ENCODE data around the gene KRTAP2-1. TPM values are rescaled to one million over a fixed set of nuclear protein-coding genes. Genes with fewer than 3 reads are reported as not detected.

KRTAP2-1 gene
- total and polyA plus RNA-seq, 9 donors: not detected

GRCh38 chr17:41009936-41010335, 37.2 kb downstream of the KRTAP2-1 start:
- no peak for DNase-seq

GRCh38 chr17:41009301-41009760, 37.8 kb downstream of the KRTAP2-1 start:
- H3K27ac ChIP-seq: no peak overlapping the region
- no peaks in the 10 kb centered on the region for H3K4me1 ChIP-seq (ENCODE audit: insufficient read depth)
- TF ChIP-seq EP300 (IDR thresholded peaks at IDR 0.05) (no peak), POLR2A (IDR thresholded peaks at IDR 0.05) (no peak)
- H3K4me3 ChIP-seq: no peak overlapping the region
- H3K27me3 ChIP-seq: no peaks in the 10 kb centered on the region
- WGBS, 3 donors: 56 to 64% (median 61%) methylated on average over 4 of the region's 4 CpGs
- no peaks in the 10 kb centered on the region for H3K36me3 ChIP-seq
- no peak for DNase-seq
- no peaks in the 10 kb centered on the region for H3K9me3 ChIP-seq
- intact Hi-C loops (cut with DNase I): loop anchor here in 1 of 4 donors (10.0 kb wide), 1 partner anchor 1975 kb away; no protein-coding TSS in a partner anchor

More at GRCh38 chr17:41009936-41010335, 37.2 kb downstream of the KRTAP2-1 start:
- H3K4me3 ChIP-seq: no peak overlapping the region
- WGBS, 3 donors: 92 to 97% (median 92%) methylated on average over 1 of the region's 1 CpG
- no peak overlapping the region for H3K27ac ChIP-seq
- no peak for TF ChIP-seq POLR2A (IDR thresholded peaks at IDR 0.05)
- no peak for TF ChIP-seq EP300 (IDR thresholded peaks at IDR 0.05)
- TF ChIP-seq CTCF (IDR thresholded peaks at IDR 0.05): no peak
- no peaks in the 10 kb centered on the region for H3K27me3 ChIP-seq
- no peaks in the 10 kb centered on the region for H3K9me3 ChIP-seq
- no peaks in the 10 kb centered on the region for H3K36me3 ChIP-seq
- intact Hi-C loops (cut with DNase I): loop anchor here in 1 of 4 donors (10.0 kb wide), 1 partner anchor 1975 kb away; no protein-coding TSS in a partner anchor
- no peaks in the 10 kb centered on the region for H3K4me1 ChIP-seq (ENCODE audit: insufficient read depth)

GRCh38 chr17:41008811-41009210, 38.3 kb downstream of the KRTAP2-1 start, which contains the start of gene KRTAP3-1:
Gene KRTAP3-1 (minus strand): TSS chr17:41009128. CDS start chr17:41009074, 54 bp downstream.
- Histone ChIP-seq H3K36me3 (no peaks in the 10 kb centered on the region), H3K9me3 (no peaks in the 10 kb centered on the region), H3K27ac (no peak within 1 kb of the TSS), H3K27me3 (no peaks in the 10 kb centered on the region), H3K4me3 (no peak within 1 kb of the TSS), H3K4me1 (ENCODE audit: insufficient read depth) (no peaks in the 10 kb centered on the region)
- 84 to 89% (median 86%) methylated on average over 8 of the region's 8 CpGs for WGBS, 3 donors
- TF ChIP-seq CTCF (IDR thresholded peaks at IDR 0.05): no peak
- TF ChIP-seq EP300 (IDR thresholded peaks at IDR 0.05): no peak
- TF ChIP-seq POLR2A (IDR thresholded peaks at IDR 0.05): no peak
- no peak for DNase-seq
- intact Hi-C loops (cut with DNase I): loop anchor here in 1 of 4 donors (10.0 kb wide), 1 partner anchor 1974 kb away; no protein-coding TSS in a partner anchor

GRCh38 chr17:41004397-41004796, 42.7 kb downstream of the KRTAP2-1 start:
- Histone ChIP-seq H3K4me1 (ENCODE audit: insufficient read depth) (no peaks in the 10 kb centered on the region), H3K9me3 (no peaks in the 10 kb centered on the region), H3K27ac (no peak overlapping the region), H3K36me3 (no peaks in the 10 kb centered on the region), H3K4me3 (no peak overlapping the region), H3K27me3 (no peaks in the 10 kb centered on the region)
- DNase-seq: no peak
- intact Hi-C loops (cut with DNase I): loop anchor here in 1 of 4 donors (10.0 kb wide), 1 partner anchor 1970 kb away; no protein-coding TSS in a partner anchor
- 88 to 95% (median 95%) methylated on average over 3 of the region's 3 CpGs for WGBS, 3 donors
- TF ChIP-seq POLR2A (IDR thresholded peaks at IDR 0.05) (no peak), EP300 (IDR thresholded peaks at IDR 0.05) (no peak), CTCF (IDR thresholded peaks at IDR 0.05) (no peak)

- H3K4me1 ChIP-seq (ENCODE audit: insufficient read depth): no peaks in the 10 kb centered on the region
- H3K9me3 ChIP-seq: no peaks in the 10 kb centered on the region
- TF ChIP-seq POLR2A (IDR thresholded peaks at IDR 0.05) (no peak), CTCF (IDR thresholded peaks at IDR 0.05) (no peak), EP300 (IDR thresholded peaks at IDR 0.05) (no peak)
- WGBS, 3 donors: 49 to 52% (median 50%) methylated on average over 4 of the region's 4 CpGs
- DNase-seq: no peak
- no peaks in the 10 kb centered on the region for H3K36me3 ChIP-seq
- H3K4me3 ChIP-seq: no peak overlapping the region
- no peaks in the 10 kb centered on the region for H3K27me3 ChIP-seq
- intact Hi-C loops (cut with DNase I): loop anchor here in 1 of 4 donors (10.0 kb wide), 1 partner anchor 1969 kb away; no protein-coding TSS in a partner anchor
- H3K27ac ChIP-seq: no peak overlapping the region
These were observed 43.2 kb downstream of the KRTAP2-1 start for GRCh38 chr17:41003926-41004325.

Data from ovary (tissue), 9 donors.